Osteoblast (primary cell): ENCODE measurements around the gene DYSF. TPM values are rescaled to one million over a fixed set of nuclear protein-coding genes. Genes with fewer than 3 reads are reported as not detected.

Source experiments
- DNase-seq: peaks from one replicate; pipeline ENCODE4 v3.0.0; 2011; ENCODE audit warnings: low spot score, mixed read lengths; ENCODE audit not compliant: insufficient read length; ENCODE audit errors: missing footprints
- H2AFZ ChIP-seq: 2 replicates; pipeline ENCODE4 v1.6.0; 2011; ENCODE audit warnings: mild to moderate bottlenecking, low read length
- H3K27ac ChIP-seq: 2 replicates; pipeline ENCODE4 v1.5.1; 2011; ENCODE audit warnings: mild to moderate bottlenecking, low read depth, low read length, moderate library complexity
- H3K27me3 ChIP-seq: 2 replicates; pipeline ENCODE4 v1.6.0; 2012; ENCODE audit warnings: mild to moderate bottlenecking, control low read depth, inconsistent platforms, low read length, moderate library complexity; ENCODE audit not compliant: insufficient read depth
- H3K36me3 ChIP-seq: 2 replicates; pipeline ENCODE4 v1.5.1; 2011; ENCODE audit warnings: mild to moderate bottlenecking, low read length, control low read depth, moderate library complexity; ENCODE audit not compliant: insufficient read depth
- H3K4me1 ChIP-seq: 2 replicates; pipeline ENCODE4 v1.5.1; 2011; ENCODE audit warnings: mild to moderate bottlenecking, low read length, control low read depth, moderate library complexity; ENCODE audit not compliant: insufficient read depth
- H3K4me2 ChIP-seq: 2 replicates; pipeline ENCODE4 v1.6.0; 2011; ENCODE audit warnings: mild to moderate bottlenecking, low read length; ENCODE audit not compliant: insufficient read depth
- H3K4me3 ChIP-seq: fragments of 200-600 bp; sonication (generic); 3 replicates; pipeline ENCODE4 v1.5.1; 2012; ENCODE audit warnings: mild to moderate bottlenecking, low read length, inconsistent platforms; ENCODE audit not compliant: insufficient read depth
- H3K79me2 ChIP-seq: 2 replicates; pipeline ENCODE4 v1.6.0; 2012; ENCODE audit warnings: mild to moderate bottlenecking, low read length, control low read depth, inconsistent platforms; ENCODE audit not compliant: insufficient read depth
- H3K9me3 ChIP-seq: 2 replicates; pipeline ENCODE4 v1.5.1; 2011; ENCODE audit warnings: low read depth, low read length, control low read depth
- H4K20me1 ChIP-seq: 2 replicates; pipeline ENCODE4 v1.6.0; 2012; ENCODE audit warnings: mild to moderate bottlenecking, low read length, control low read depth; ENCODE audit not compliant: insufficient read depth
- CTCF ChIP-seq: IDR thresholded peaks from 2 replicates; pipeline ENCODE4 v1.5.1; 2011; ENCODE audit warnings: mild to moderate bottlenecking, low read depth, low read length, moderate library complexity; ENCODE audit errors: extremely low read depth
- total RNA-seq: library from RNA; depleted of rRNA; stranded (reverse); fragments of >200 nt; gene quantifications from 2 replicates; pipeline ENCODE4 v1.2.3, GENCODE V29; 2012

DYSF gene
- total RNA-seq, 1 donor = 4.3 TPM

DNA sequence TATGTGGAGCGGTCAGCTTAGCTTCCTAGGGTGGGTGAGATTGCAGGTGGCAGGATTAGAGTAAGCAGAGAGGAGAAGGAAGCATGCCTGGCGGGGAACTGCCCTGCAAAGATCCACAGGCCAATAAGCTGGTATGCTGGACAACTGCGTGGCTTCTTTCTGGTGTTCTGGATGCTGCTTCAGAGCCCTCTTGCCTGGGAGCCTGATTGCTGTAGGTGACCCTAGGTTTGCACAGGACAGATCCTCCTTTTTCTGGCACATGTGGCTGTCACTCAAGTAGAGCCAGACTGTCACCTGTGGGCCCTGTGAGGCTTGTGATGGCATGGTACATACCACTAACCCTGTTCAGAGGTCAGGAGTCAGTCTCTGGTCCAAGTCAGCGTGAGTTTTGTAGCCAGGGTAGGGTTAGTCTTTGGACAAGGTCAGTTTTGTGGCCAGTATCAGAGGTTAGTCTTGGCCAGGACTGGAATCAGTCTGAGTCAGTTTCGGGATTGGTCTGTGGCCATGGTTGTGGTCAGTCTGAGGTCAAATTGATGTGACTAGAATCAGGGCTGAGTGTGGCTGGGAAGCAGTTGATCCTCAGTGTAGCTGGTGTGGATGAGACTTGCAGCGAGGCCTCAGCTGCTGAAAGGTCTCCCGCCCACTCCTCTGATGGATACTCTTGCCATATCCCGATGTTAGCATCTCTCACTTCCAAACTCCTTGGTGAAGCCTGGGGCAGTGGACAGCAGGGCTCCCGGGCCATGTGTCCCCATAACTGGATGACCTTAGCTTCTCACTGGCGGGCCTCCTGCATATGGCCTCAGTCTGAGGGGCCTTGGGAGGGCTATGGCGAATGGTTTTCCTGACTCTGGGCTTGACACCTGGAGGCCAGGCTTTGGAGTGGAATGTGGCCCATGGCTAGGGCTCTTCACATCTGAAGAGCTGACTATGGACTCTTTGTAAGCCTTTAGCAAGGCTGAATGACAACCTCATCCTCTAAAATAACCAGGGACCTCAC, 260.5 kb downstream of the DYSF start:
- Histone ChIP-seq H3K79me2 (no peaks in the 10 kb centered on the region), H3K36me3 (no peaks in the 10 kb centered on the region), H4K20me1 (no peaks in the 10 kb centered on the region), H3K9me3 (no peaks in the 10 kb centered on the region), H3K4me2 (peak overlapping the region; percentile 21), H3K27me3 (peaks cover 16% of the 10 kb centered on the region), H3K27ac (no peak overlapping the region), H3K4me3 (no peak overlapping the region), H2AFZ (no peak overlapping the region), H3K4me1 (peaks cover 30% of the 10 kb centered on the region)
- DNase-seq = peak; percentile 84
- TF ChIP-seq CTCF = no peak

GRCh38 chr2:71714601-71715240, 261.4 kb downstream of the DYSF start:
- Histone ChIP-seq H3K4me1 (peaks cover 32% of the 10 kb centered on the region), H3K79me2 (no peaks in the 10 kb centered on the region), H3K4me3 (no peak overlapping the region), H3K4me2 (peak overlapping the region; percentile 21), H3K9me3 (no peaks in the 10 kb centered on the region), H3K36me3 (no peaks in the 10 kb centered on the region), H3K27ac (no peak overlapping the region), H3K27me3 (peaks cover 15% of the 10 kb centered on the region), H2AFZ (no peak overlapping the region), H4K20me1 (no peaks in the 10 kb centered on the region)
- no peak for TF ChIP-seq CTCF
- DNase-seq = no peak

DNA sequence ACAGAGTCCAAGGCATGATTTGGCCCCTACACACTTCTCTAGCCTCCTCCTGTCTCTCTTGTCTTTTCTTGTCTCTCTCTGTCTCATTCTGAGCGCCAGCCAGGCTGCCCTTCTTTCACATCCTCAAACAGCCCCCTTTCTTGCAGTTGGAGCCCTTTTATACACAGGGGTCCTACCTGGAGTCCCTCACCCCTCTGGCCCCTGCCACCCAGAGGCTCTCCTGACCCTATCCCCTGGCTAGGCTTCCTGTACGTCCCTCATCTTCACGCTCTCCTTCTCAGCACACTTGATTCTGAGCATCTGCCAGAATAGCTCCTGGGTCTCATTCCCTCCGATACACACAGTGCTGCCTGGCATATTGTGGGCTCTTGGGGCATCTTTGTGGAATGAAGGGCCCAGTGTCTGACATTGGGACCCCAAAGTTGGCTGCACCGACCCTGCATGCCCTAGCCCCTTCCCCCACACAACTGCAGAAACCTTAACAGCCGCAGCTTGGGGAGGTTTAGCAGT, 261.9 kb downstream of the DYSF start:
- Histone ChIP-seq H3K9me3 (no peaks in the 10 kb centered on the region), H3K4me2 (no peak overlapping the region), H3K4me1 (peaks cover 37% of the 10 kb centered on the region), H3K79me2 (no peaks in the 10 kb centered on the region), H2AFZ (no peak overlapping the region), H4K20me1 (no peaks in the 10 kb centered on the region), H3K4me3 (no peak overlapping the region), H3K27me3 (peaks cover 13% of the 10 kb centered on the region), H3K27ac (no peak overlapping the region), H3K36me3 (no peaks in the 10 kb centered on the region)
- TF ChIP-seq CTCF = no peak
- DNase-seq = no peak
